ENCODE data around the gene CHRM3. TPM values are rescaled to one million over a fixed set of nuclear protein-coding genes. Genes with fewer than 3 reads are reported as not detected.

The CHRM3 gene
- 0.05 to 0.28 TPM (median 0.17 TPM) in 3 of 5 replicates, not detected in the others for total RNA-seq (2022; extraction: Qiagen RNA extraction; ENCODE audit: low read depth)

GRCh38 chr1:239386453-239387303 is at the start of gene CHRM3:
Gene CHRM3 (plus strand): TSS chr1:239386568. CDS start chr1:239907452, 520,884 bp downstream.

Data from A549 treated with CpdA at 1 μM for 4 hours (cell line).